ENCODE results near the gene SRGAP3. TPM values are rescaled to one million over a fixed set of nuclear protein-coding genes. Genes with fewer than 3 reads are reported as not detected.
A peak's percentile ranks its signal among the peaks of the same experiment; 100 is the strongest.

SRGAP3 gene
- polyA plus RNA-seq, 3 donors, result 0.27 to 1.3 (median 0.87) TPM

DNA sequence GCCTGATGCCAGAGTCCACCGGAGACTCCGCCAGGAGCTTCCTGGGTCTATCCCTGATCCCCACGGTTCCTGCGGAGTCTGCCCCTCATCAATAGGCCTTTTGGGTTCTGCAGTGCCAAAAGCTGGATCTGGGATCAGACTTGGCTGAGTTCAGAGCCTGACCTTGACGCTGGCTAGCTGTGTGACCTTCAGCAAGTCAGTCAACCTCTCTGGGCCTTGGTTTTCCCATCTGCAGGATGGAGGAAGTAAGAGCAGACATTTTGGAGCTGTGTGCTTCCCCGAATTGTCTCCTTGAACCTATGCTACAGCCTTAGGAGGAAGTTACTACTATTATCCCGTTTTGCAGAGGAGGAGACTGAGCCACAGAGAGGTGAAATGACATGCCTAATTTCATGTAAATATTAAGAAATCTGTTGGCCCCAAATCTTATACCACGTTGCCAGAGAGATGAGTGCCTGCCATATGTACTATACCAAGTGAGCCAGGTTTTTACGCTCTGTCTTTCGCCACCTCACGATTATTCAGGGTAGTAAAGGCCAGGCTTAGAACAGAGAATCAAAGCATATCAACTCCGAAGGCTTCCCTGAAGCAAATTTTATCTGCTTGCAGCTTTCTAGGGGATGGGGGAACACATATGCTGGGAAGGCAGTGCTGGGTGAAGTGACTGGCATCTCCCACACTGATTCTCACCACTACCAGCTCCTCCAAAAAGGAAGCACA, 112.5 kb downstream of the SRGAP3 start:
- TF ChIP-seq, protein P1, sequence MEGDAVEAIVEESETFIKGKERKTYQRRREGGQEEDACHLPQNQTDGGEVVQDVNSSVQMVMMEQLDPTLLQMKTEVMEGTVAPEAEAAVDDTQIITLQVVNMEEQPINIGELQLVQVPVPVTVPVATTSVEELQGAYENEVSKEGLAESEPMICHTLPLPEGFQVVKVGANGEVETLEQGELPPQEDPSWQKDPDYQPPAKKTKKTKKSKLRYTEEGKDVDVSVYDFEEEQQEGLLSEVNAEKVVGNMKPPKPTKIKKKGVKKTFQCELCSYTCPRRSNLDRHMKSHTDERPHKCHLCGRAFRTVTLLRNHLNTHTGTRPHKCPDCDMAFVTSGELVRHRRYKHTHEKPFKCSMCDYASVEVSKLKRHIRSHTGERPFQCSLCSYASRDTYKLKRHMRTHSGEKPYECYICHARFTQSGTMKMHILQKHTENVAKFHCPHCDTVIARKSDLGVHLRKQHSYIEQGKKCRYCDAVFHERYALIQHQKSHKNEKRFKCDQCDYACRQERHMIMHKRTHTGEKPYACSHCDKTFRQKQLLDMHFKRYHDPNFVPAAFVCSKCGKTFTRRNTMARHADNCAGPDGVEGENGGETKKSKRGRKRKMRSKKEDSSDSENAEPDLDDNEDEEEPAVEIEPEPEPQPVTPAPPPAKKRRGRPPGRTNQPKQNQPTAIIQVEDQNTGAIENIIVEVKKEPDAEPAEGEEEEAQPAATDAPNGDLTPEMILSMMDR (IDR thresholded peaks at IDR 0.05), result no peak
- H3K9me3 ChIP-seq (replicated peaks in 1 of 2; ENCODE audit: control insufficient read depth in 1 of 2, insufficient read depth in 1 of 2, low read length in 2 of 2), result no peaks in the 10 kb centered on the region
- no peak for DNase-seq
- H3K4me2 ChIP-seq (replicated peaks; ENCODE audit: extremely low read depth, low read length, poor library complexity, severe bottlenecking), result peak overlapping the region; percentile 59
- no peaks in the 10 kb centered on the region for H3K36me3 Mint-ChIP-seq
- peak overlapping the region; percentile 2 to 77 for H3K4me3 Mint-ChIP-seq
- H3K79me2 ChIP-seq (ENCODE audit: insufficient read depth, low read length), result no peaks in the 10 kb centered on the region
- peak overlapping the region in 1 of 3 experiments; percentile 58 for H3K4me3 ChIP-seq (replicated peaks in 1 of 3; ENCODE audit: low read depth in 2 of 3, low read length in 3 of 3)
- 96% methylated on average over 7 of the region's 12 CpGs for WGBS (ENCODE audit: insufficient coverage)
- no peaks in the 10 kb centered on the region for H3K36me3 ChIP-seq (replicated peaks in 1 of 2; ENCODE audit: control insufficient read depth in 1 of 2, insufficient read depth in 2 of 2, low read length in 2 of 2)
- H3K4me1 ChIP-seq (ENCODE audit: control insufficient read depth in 1 of 2, insufficient read depth in 2 of 2, low read length in 2 of 2), result peaks cover 6% of the 10 kb centered on the region in 2 donors
- no peaks in the 10 kb centered on the region for H3K27me3 ChIP-seq (ENCODE audit: control insufficient read depth in 2 of 2, insufficient read depth in 2 of 2, low read length in 2 of 2)
- H3K4me1 Mint-ChIP-seq, result peaks cover 12% of the 10 kb centered on the region
- no peak overlapping the region for H3K9ac ChIP-seq (ENCODE audit: insufficient read depth, low read length, poor library complexity, severe bottlenecking)
- no peak overlapping the region for H2AFZ ChIP-seq (ENCODE audit: insufficient read depth, low read depth, low read length, poor library complexity, severe bottlenecking)
- peaks cover 0 to 6% (median 2%) of the 10 kb centered on the region in 7 donors for H3K9me3 Mint-ChIP-seq
- H3K27ac Mint-ChIP-seq, result no peak overlapping the region
- H3K27me3 Mint-ChIP-seq (ENCODE audit: low read depth in 3 of 3), result peaks cover 2 to 8% (median 8%) of the 10 kb centered on the region in 3 donors
- H3K27ac ChIP-seq (ENCODE audit: low read depth in 1 of 2, low read length in 2 of 2), result no peak overlapping the region
- H4K20me1 ChIP-seq (ENCODE audit: insufficient read depth, low read length), result no peaks in the 10 kb centered on the region
- intact Hi-C loops (cut with micrococcal nuclease), result no loop called here

DNA sequence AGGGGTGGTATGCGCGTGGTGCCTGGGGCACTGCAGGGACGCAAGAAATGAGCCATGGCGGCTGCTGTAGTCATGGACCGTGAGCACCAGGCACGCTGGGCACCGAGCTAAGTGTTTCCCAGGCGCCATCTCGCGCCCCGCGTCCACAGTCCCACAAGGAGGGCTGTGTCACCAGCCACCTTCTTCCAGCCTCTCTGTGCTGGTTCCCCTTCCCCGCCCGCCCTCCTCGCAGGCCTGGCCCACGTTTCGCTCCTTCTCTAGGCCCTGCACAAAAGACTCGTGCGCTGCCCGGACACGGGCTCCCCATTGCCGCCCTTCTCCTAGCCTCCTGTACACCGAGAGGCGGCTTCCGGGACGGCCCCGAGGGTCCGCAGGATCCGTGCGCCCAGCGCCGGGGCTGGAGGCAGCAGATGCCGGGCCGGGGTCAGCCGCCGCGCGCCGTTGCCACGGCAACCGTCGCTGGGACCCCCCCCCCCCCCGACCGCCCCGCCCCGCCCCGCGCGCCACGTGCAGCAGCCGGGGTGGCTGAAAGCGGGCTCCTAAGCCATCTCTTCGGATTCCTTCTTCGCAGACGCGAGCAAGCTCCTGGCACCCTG, 113.4 kb downstream of the SRGAP3 start:
- no peak overlapping the region for H3K9ac ChIP-seq (ENCODE audit: insufficient read depth, low read length, poor library complexity, severe bottlenecking)
- peak overlapping the region; percentile 56 for H2AFZ ChIP-seq (ENCODE audit: insufficient read depth, low read depth, low read length, poor library complexity, severe bottlenecking)
- Mint-ChIP-seq H3K4me1 (peaks cover 12% of the 10 kb centered on the region), H3K27me3 (ENCODE audit: low read depth in 3 of 3) (peaks cover 0 to 8% (median 8%) of the 10 kb centered on the region in 3 donors), H3K4me3 (peak overlapping the region; percentile 77 to 90), H3K27ac (peak overlapping the region in 2 of 7 donors; percentile 54 to 61), H3K9me3 (peaks cover 0 to 6% (median 2%) of the 10 kb centered on the region in 7 donors), H3K36me3 (no peaks in the 10 kb centered on the region)
- H3K36me3 ChIP-seq (replicated peaks in 1 of 2; ENCODE audit: control insufficient read depth in 1 of 2, insufficient read depth in 2 of 2, low read length in 2 of 2), result no peaks in the 10 kb centered on the region
- H3K79me2 ChIP-seq (ENCODE audit: insufficient read depth, low read length), result no peaks in the 10 kb centered on the region
- no peak for DNase-seq
- intact Hi-C loops (cut with micrococcal nuclease), result no loop called here
- TF ChIP-seq, protein P1 (IDR thresholded peaks at IDR 0.05), result no peak
- no peaks in the 10 kb centered on the region for H3K9me3 ChIP-seq (replicated peaks in 1 of 2; ENCODE audit: control insufficient read depth in 1 of 2, insufficient read depth in 1 of 2, low read length in 2 of 2)
- peaks cover 6% of the 10 kb centered on the region in 2 donors for H3K4me1 ChIP-seq (ENCODE audit: control insufficient read depth in 1 of 2, insufficient read depth in 2 of 2, low read length in 2 of 2)
- peak overlapping the region in 2 of 3 experiments; percentile 17 to 58 for H3K4me3 ChIP-seq (replicated peaks in 1 of 3; ENCODE audit: low read depth in 2 of 3, low read length in 3 of 3)
- H3K27ac ChIP-seq (ENCODE audit: low read depth in 1 of 2, low read length in 2 of 2), result no peak overlapping the region
- peak overlapping the region; percentile 59 for H3K4me2 ChIP-seq (replicated peaks; ENCODE audit: extremely low read depth, low read length, poor library complexity, severe bottlenecking)
- WGBS (ENCODE audit: insufficient coverage), result 15% methylated on average over 30 of the region's 56 CpGs
- no peaks in the 10 kb centered on the region for H4K20me1 ChIP-seq (ENCODE audit: insufficient read depth, low read length)
- no peaks in the 10 kb centered on the region for H3K27me3 ChIP-seq (ENCODE audit: control insufficient read depth in 2 of 2, insufficient read depth in 2 of 2, low read length in 2 of 2)

Data from CD14-positive monocyte (primary cell).